Liver (tissue), 3 donors: Measurements from ENCODE around the gene NFILZ.

Experiments used
- CTCF ChIP-seq: fragments of 150-350 bp; IDR thresholded peaks from 2 replicates; pipeline ENCODE4 v1.5.1; 2017; ENCODE audit warnings: improper control_type of control experiment, low read depth, low read length; ENCODE audit not compliant: missing input control
- GABPA ChIP-seq, 2 donors: IDR thresholded peaks in 1 of 2; conservative IDR thresholded peaks in 1 of 2; 2 replicates each; pipeline ENCODE4 v1.6.1; 2016; ENCODE audit warnings: antibody characterized with exemption in 2 of 2, mild to moderate bottlenecking in 1 of 2, moderate library complexity in 1 of 2
- HNF4G ChIP-seq: IDR thresholded peaks from 2 replicates; pipeline ENCODE4 v1.6.1; 2016; ENCODE audit warnings: antibody characterized with exemption
- JUND ChIP-seq, 2 donors: IDR thresholded peaks; 2 replicates each; pipeline ENCODE4 v1.6.1; 2016; ENCODE audit warnings: antibody characterized with exemption in 2 of 2
- RAD21 ChIP-seq, 2 donors: IDR thresholded peaks; 2 replicates each; pipeline ENCODE4 v1.6.1; 2016; ENCODE audit warnings: antibody characterized with exemption in 2 of 2, mild to moderate bottlenecking in 2 of 2
- REST ChIP-seq: IDR thresholded peaks from 2 replicates; pipeline ENCODE4 v1.6.1; 2016; ENCODE audit warnings: antibody characterized with exemption, mild to moderate bottlenecking
- SP1 ChIP-seq: IDR thresholded peaks from 2 replicates; pipeline ENCODE4 v1.6.1; 2018; ENCODE audit warnings: antibody characterized with exemption, mild to moderate bottlenecking
- TAF1 ChIP-seq: conservative IDR thresholded peaks from 2 replicates; pipeline ENCODE4 v1.6.1; 2016; ENCODE audit warnings: antibody characterized with exemption, mild to moderate bottlenecking
- YY1 ChIP-seq: IDR thresholded peaks from 2 replicates; pipeline ENCODE4 v1.6.1; 2016; ENCODE audit warnings: antibody characterized with exemption, mild to moderate bottlenecking
- donor health status: healthy.
- donor health status: healthy.

- no peak for TF ChIP-seq CTCF
- no peak for TF ChIP-seq REST
- no peak for TF ChIP-seq SP1
- TF ChIP-seq JUND (IDR thresholded peaks at IDR 0.05): no peak
- TF ChIP-seq RAD21 (IDR thresholded peaks at IDR 0.05): no peak
- TF ChIP-seq TAF1: no peak
- no peak for TF ChIP-seq GABPA (IDR thresholded peaks at IDR 0.05 in 1 of 2, conservative IDR thresholded peaks at IDR 0.05 in 1 of 2)
- no peak for TF ChIP-seq HNF4G
- no peak for TF ChIP-seq YY1
Observed at GRCh38 chr19:8635422-8635821, 5.0 kb downstream of the NFILZ start.
